RWPE1 (cell line): ENCODE data around the gene MLC1.

ENCODE experiments used
- CTCF ChIA-PET: fragments of 350-600 bp; sonication (Branson Sonifier 250); formaldehyde crosslinking; extraction: SDS; loops from one replicate; lab custom pipeline; 2021; lab: Yijun Ruan, JAX
- POLR2A ChIA-PET: fragments of 400-600 bp; formaldehyde crosslinking; extraction: SDS; loops from one replicate; lab custom pipeline; 2020; ENCODE audit warnings: antibody characterized with exemption; ENCODE audit not compliant: low non-redundant PET; lab: Yijun Ruan, JAX
- DNase-seq: peaks from one replicate; pipeline ENCODE4 v3.0.0; 2012; ENCODE audit warnings: low spot score
- H3K27ac ChIP-seq: fragments of 450-650 bp; 2 replicates; pipeline ENCODE4 v1.5.1; 2017
- TF ChIP-seq, protein P1 (sequence below): fragments of 450-650 bp; conservative IDR thresholded peaks from 2 replicates; pipeline ENCODE4 v1.5.1; 2017; ENCODE audit warnings: low read depth, mild to moderate bottlenecking

The MLC1 gene

GRCh38 chr22:50027639-50028537, 57.3 kb downstream of the MLC1 start:
- peak; percentile 54 for DNase-seq
- CTCF ChIA-PET = interaction anchor here (0.5 kb wide), 1 partner anchor 113 kb away, joined by 3 read pairs; no protein-coding TSS in a partner anchor
- POLR2A ChIA-PET = no interaction called here
- TF ChIP-seq, protein P1, sequence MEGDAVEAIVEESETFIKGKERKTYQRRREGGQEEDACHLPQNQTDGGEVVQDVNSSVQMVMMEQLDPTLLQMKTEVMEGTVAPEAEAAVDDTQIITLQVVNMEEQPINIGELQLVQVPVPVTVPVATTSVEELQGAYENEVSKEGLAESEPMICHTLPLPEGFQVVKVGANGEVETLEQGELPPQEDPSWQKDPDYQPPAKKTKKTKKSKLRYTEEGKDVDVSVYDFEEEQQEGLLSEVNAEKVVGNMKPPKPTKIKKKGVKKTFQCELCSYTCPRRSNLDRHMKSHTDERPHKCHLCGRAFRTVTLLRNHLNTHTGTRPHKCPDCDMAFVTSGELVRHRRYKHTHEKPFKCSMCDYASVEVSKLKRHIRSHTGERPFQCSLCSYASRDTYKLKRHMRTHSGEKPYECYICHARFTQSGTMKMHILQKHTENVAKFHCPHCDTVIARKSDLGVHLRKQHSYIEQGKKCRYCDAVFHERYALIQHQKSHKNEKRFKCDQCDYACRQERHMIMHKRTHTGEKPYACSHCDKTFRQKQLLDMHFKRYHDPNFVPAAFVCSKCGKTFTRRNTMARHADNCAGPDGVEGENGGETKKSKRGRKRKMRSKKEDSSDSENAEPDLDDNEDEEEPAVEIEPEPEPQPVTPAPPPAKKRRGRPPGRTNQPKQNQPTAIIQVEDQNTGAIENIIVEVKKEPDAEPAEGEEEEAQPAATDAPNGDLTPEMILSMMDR = no peak
- peak overlapping the region; percentile 58 for H3K27ac ChIP-seq

- TF ChIP-seq, protein P1 = no peak
- POLR2A ChIA-PET = no interaction called here
- CTCF ChIA-PET = no interaction called here
- no peak overlapping the region for H3K27ac ChIP-seq
- no peak for DNase-seq
These were observed 59.2 kb downstream of the MLC1 start for GRCh38 chr22:50025993-50026392.

DNA sequence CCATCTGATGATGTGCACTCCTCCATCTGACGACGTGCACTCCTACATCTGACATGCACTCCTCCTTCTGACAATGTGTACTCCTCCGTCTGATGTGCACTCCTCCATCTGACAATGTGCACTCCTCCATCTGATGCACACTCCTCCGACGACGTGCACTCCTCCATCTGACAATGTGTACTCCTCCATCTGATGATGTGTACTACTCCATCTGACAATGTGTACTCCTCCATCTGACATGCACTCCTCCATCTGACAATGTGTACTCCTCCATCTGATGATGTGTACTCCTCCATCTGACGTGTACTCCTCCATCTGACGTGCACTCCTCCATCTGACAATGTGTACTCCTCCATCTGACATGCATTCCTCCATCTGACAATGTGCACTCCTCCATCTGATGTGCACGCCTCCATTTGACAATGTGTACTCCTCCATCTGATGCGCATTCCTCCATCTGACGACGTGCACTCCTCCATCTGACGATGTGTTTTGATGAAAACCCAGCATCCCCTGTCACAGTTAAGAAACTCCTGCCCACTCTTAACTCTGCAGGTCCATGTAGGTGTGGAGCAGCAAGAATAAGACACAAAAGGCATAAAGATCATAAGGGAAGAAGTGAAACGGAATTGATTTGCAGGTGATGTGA, 62.9 kb downstream of the MLC1 start:
- no peak overlapping the region for H3K27ac ChIP-seq
- DNase-seq = no peak
- TF ChIP-seq, protein P1 = no peak
- POLR2A ChIA-PET = no interaction called here
- CTCF ChIA-PET = no interaction called here

- TF ChIP-seq, protein P1 = no peak
- DNase-seq = no peak
- ChIA-PET POLR2A (no interaction called here), CTCF (no interaction called here)
- no peak overlapping the region for H3K27ac ChIP-seq
These were observed 64.6 kb downstream of the MLC1 start for GRCh38 chr22:50020606-50021005.

- ChIA-PET POLR2A (no interaction called here), CTCF (no interaction called here)
- TF ChIP-seq, protein P1 = no peak
- H3K27ac ChIP-seq = no peak overlapping the region
- DNase-seq = no peak
These were observed 65.9 kb downstream of the MLC1 start for GRCh38 chr22:50019316-50019715.

DNA sequence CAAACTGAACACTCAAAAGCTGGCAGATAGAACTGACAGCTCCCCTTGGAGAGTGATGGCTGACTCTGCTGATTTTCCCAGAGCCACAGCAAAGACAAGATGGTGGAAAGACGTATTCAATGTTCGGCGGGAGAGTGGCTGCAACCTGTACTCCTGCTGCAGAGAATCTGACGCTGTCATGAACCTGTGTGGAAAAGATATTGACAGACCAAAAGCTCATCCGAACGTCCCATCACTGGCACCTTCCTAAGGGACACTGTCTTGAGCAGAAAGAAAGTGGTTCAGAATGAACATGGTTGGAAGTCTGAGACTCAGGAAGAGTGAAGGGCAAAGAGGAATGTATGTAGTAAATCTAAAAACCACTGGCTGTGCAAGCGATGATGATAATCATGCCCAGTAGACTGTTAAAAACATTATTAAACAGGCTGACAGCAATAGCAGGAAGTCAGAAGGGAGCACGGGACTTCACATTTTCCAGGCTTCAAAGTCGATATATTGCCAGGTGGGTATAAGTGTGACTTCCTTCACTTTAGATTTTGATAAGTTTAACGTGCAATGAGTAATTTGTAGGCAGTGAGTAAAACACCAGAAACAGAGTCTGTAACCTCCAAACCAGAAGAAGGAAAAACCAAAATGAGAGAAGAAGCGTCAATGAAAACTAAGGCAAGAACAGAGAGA, 66.5 kb downstream of the MLC1 start:
- ChIA-PET CTCF (no interaction called here), POLR2A (no interaction called here)
- no peak for DNase-seq
- no peak overlapping the region for H3K27ac ChIP-seq
- TF ChIP-seq, protein P1 = no peak
